CD4-positive, alpha-beta T cell treated with Interleukin-17A for 1 hour (primary cell): ENCODE data around the gene RBM26.
A peak's percentile ranks its signal among the peaks of the same experiment; 100 is the strongest.

Source experiments
- DNase-seq: peaks from one replicate; pipeline ENCODE4 v3.0.0-alpha.2; 2020

Gene RBM26

DNA sequence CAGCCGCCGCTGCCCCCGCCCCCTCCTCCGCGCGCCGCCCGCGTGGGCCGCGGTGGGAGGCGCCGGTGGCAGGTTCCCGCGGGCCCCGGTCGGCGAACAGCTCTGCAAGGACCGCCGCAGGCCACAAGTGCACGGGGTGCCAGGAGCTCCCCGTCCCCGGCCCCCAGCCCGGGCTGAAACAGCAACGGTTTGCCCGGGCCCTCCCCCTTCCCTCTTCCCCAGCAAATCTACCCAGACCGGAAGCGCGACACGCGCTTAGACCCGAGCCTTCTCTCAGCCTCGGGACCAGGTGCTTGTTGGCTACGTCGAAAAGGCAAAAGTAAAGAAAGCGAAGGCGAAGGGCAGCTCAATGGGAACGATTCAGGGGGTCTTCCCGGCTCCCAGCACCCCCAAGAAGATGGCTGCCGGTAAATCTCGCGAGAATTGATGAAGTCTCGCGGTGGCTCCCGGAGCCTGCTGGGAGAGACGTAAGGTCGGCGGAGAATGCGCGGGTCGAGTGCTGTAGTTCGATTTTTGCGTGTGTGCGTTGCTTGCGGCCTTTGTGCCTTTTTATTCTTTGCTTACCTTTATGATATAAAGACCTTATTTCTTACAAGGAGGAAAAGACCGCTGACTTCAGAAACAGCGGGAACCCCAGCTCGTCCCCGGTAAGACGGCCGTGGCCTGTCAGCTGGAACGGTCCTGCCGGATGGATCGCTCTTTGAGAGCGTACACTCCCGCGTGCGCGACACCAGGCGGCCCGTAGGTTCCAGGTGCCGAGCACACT, at the start of gene RBM26:
Gene RBM26, minus strand, starts transcription at position 425 of the 766 bp plus-strand sequence. CDS start 481 bp downstream, outside the sequence.
- DNase-seq: peak; percentile 96

GRCh38 chr13:79455331-79455730, 49.3 kb upstream of the RBM26 start:
- no peak for DNase-seq

DNA sequence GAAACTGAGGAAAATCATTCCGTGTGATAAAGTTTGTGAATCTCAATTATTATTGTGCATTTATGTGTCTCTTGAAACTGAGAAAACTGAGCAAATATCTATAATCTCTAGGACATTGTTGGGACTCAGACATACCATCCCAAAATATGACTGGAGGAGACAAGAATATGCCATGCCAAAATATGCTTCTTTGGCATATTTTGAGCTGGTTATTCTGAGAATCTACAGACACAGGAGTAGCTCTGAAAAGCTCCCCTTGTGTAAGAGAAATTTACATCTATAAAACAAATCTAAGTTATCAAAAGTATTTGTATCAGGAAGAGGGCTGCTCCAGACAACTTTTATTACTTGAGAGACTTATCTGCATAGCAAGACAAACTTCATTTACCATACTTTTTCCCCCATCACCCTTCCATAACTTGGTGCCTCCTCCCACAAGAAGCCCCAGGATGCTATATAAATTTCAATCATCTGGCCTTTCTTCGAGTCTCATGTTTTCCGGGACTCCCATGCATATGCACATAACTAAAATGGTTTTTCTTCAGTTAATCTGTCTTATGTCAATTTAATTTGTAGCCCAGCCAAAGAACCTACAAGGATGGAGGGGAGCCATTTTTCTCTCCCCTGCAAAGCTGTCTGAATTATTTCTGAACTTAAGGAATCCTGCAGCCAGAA, 46.3 kb upstream of the RBM26 start:
- DNase-seq: no peak

DNA sequence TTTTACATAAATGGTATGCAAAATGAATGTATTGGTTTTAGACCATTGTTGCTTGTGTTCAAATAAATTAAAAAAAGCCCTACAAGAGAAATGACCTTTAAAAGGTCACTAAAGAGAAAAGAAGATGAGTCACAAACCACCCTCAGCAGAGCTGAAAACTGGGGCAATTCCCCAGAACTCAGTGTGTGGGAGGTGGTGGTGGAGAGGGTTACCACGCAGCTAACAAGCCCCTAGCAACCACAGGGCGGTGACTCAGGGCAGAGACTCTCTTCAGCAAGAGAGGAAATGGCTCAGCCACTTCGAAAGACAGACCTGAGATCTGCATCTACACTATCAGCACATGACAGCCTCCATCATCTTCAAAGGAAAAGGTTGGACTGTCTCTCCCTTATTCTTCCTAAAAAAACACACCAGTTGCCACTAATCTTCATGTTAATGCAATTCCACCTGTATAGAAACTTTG, 45.5 kb upstream of the RBM26 start:
- peak; percentile 85 for DNase-seq

GRCh38 chr13:79450110-79450509, 44.1 kb upstream of the RBM26 start:
- DNase-seq: peak; percentile 14

DNA sequence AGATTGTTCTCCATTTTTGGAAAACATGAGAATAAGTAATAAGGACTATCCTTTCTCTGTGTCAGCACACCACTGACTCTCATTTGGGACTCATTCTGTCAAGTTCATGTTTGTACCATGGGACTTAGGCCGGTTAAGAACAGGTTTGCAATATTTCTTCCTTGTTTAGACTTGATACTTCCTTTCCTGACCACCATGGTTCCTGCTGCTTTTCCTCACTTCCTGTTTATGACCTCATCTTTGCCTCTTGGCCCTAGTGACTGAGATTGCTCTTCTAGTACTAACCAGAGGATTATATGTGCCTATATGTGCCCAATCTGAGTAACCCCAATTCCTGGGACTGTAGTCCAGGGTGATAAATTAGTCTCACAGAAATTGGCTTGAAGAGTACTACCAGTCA, 42.4 kb upstream of the RBM26 start:
- peak; percentile 16 for DNase-seq

GRCh38 chr13:79447741-79448140, 41.7 kb upstream of the RBM26 start:
- DNase-seq: no peak

DNA sequence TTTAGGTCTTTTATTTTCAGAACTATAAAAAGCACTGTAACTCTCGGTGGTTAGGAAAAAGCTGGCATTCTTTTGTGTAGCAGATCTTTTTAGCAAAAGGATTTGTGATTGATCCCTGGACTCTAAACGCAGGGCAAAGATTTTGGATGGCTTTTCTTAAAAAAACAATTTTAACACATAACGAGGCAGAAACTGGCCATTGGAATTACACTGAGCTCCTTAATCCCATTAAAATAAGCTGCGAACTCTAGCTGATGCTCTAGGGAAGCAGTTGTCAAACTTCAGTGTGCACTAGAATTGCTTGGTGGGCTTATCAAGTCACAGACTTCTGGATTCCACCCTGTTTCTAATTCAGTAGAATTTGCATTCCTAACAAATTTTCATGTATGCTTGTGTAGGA, 41.1 kb upstream of the RBM26 start:
- DNase-seq: no peak

GRCh38 chr13:79445968-79446645, 40.1 kb upstream of the RBM26 start:
- no peak for DNase-seq

DNA sequence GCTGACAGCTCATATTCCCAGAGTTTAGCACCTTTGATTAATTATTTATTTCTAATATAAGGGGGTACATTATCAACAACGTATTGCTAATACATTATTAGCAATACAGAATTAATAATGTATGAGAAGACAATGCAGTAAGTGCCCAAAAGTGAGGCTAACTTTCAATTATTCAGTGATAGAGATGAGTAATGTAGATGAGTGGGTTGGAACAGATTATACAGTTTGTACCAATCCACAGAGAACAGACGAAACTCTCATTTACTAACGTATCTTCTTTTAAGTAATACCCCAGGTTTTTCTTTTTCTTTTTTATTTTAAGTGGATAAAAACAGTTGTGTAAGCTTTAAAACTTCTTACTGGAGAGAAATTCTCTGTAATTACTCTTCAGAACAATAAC, 36.7 kb upstream of the RBM26 start:
- DNase-seq: no peak

- no peak for DNase-seq
Measured at GRCh38 chr13:79442221-79442620, 36.2 kb upstream of the RBM26 start.

- DNase-seq: no peak
Measured at GRCh38 chr13:79440958-79441528, 35.0 kb upstream of the RBM26 start.

GRCh38 chr13:79439275-79439674, 33.2 kb upstream of the RBM26 start:
- DNase-seq: no peak

DNA sequence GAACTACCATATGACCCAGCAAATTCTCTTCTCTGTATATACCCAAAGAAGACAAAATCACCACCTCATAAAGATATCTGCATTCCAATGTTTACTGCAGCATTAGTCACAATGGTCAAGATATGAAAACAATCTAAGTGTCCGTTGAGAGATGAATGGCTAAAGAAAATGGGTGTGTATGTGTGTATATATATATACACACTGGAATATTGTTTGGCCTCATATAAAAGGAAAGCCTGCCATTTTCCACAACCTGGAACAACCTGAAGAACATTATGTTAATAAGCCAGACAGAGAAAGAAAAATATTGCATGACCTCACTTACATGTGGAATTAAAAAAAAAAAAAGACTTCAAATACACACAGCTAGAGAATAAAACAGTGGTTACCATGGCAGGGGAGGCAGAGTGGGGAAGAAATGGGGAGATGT, 29.5 kb upstream of the RBM26 start:
- no peak for DNase-seq

DNA sequence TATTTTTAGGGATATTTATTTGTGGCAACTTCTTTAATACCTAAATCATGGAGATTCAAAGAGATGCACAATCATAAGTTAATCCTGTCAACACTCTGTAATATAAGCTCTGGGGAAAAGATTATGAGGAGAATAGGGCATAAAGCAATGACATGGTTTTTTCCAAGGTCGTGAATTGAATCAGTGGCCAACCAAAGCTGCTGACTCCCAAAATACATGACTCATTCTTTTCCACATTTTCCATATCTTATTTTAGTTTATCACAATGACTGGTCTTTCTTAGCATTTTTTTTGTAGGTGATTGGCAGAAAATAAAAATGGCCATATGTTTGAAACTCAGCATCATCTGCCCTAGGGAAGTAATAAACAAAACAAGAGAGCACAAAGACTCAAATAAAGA, 28.5 kb upstream of the RBM26 start:
- DNase-seq: no peak

DNA sequence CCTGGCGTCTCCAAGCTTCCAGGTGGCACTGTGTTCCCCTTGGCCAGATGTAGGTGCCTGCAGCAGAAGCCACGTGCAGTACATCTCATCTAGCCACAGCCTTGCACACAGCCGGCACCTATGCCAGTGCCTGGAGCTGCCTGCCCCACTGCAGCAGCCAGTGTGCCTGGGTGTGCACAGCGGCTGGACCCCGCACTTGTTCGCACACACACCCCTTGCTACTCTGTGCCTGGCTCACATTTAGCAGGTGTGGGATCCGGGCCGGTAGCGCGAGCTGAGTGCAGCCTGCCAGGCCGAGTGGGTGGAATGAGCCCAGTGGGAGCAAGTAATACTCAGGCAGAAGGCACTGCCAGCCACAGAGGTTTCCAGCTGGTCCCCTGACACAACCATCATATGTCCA, 26.9 kb upstream of the RBM26 start:
- DNase-seq: no peak

GRCh38 chr13:79432086-79432485, 26.0 kb upstream of the RBM26 start:
- DNase-seq: no peak

GRCh38 chr13:79429309-79429708, 23.3 kb upstream of the RBM26 start:
- DNase-seq: no peak

DNA sequence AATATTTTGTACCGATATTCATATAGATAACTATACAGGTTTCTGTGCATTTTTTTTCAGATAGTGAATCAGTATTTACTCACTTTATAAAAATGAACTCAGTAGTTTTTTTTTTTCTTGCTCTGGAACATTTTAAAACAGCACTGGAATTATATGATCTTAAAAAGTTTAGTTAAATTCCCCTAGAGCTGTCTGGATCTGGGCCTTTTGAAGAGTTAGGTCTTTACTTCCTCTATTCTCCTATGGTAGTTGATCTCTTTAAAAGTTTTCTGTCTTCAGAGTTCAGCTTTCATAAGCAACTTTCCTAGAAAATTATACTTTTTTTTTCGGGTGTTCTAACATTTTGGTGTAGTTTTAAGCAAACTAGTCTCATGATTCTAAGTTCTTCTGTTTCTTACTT, 21.8 kb upstream of the RBM26 start:
- no peak for DNase-seq

DNA sequence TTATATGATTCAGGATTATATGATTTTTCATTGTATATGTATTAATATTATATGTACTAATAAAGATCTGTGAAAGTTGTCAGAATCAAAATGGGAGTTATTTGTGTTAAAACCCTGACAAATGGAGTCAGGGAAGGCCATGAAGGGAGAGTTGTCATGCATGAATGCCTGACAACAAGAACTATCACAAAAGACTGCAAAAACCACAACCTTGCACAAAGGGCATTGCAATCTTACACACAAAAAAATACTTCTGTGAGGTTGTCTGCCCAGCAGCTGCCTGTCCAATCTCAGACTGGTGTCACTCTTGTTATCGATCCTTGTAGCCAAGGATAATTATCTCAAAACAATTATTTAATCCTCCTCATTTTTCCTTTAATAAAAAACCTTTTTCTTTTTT, 21.2 kb upstream of the RBM26 start:
- no peak for DNase-seq

DNA sequence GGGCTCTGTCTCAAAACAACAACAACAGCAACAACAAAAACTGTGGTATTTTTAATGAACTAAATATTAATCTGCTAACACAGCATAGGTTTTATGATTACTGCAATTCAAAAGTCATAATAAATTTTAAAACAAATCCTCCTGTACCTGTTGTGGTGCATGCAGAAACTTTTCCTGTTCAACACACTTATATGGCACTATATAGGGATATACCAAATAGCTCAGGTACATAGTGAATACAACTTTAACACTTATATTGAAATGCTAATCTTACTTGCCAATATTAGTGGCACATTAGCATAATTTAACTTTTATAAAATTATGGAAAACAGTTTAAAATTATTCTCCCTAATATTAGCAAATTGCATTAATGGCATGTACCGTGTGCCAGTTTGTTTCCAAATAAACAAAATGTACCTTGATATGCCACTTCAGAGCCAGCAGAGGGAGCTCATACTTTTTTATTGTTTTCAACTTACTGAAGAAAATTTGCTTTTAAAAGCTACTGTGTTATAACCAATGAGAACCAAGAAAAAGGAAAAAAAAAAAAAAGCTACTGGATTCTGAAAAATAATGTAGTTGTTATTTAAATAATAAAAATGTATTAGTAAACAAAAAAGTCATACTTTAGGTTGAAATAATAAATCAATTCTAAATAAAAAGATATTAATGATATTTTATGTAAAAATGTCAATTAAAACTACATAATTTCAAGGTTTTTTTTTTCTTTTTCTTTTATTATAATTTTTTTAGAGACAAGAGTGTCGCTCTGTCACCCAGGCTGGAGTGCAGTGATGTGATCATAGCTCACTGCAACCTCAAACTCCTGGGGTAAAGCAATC, 18.0 kb upstream of the RBM26 start:
- DNase-seq: peak; percentile 67

DNA sequence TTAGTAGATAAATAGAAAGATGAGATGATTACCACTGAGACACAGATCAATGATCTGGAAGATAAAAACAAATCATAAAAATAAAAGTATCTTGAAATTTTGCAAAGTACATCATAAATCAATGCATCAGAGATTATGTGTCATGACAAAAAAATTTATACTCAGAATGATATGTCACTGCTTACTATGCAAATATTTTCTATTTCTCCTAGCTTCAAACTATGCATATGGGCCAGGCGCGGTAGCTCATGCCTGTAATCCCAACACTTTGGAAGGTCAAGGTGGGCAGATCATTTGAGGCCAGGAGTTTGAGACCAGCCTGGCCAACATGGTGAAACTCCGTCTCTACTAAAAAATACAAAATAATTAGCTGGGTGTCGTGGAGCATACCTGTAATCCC, 17.3 kb upstream of the RBM26 start:
- no peak for DNase-seq

DNA sequence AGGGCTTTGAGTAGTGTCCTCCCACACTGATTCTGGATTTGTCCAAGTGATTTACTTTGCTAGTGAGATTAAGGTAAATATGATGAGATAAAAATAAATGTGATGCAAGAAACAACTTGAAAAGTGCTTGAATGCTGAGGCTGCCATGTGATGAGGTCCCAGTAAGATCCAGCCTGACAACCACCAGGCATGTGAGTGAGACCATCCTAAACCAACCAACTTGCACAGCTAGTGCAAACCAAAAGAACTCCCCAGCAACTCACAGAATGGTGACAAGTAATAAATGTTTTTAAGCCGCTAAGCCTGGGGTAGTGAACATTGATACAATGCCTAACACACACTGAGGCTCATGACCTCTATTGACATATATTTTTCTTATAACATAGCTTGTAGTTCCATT, 13.3 kb upstream of the RBM26 start:
- DNase-seq: no peak
